Measurements from ENCODE around the gene PRDM15.

DNA sequence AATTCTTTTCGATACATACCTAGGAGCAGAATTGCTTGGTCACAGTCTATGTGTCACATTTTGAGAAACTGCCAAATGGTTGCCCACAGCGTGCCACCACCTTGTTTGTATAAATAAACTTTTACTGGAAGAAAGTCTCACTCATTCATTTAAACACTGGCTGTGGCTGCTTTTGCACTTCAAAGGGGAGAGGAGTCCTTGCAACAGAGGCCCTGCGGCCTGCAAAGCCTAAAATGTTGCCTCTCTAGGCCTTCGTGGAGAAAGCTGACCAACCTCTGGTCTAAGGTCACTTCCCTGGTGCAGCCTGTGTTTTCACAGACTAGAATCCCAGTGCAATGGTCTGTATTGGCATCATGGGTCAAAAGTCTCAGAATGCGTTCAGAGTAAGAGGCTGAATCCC, 120.6 kb downstream of the PRDM15 start:
- TF ChIP-seq, protein P1, sequence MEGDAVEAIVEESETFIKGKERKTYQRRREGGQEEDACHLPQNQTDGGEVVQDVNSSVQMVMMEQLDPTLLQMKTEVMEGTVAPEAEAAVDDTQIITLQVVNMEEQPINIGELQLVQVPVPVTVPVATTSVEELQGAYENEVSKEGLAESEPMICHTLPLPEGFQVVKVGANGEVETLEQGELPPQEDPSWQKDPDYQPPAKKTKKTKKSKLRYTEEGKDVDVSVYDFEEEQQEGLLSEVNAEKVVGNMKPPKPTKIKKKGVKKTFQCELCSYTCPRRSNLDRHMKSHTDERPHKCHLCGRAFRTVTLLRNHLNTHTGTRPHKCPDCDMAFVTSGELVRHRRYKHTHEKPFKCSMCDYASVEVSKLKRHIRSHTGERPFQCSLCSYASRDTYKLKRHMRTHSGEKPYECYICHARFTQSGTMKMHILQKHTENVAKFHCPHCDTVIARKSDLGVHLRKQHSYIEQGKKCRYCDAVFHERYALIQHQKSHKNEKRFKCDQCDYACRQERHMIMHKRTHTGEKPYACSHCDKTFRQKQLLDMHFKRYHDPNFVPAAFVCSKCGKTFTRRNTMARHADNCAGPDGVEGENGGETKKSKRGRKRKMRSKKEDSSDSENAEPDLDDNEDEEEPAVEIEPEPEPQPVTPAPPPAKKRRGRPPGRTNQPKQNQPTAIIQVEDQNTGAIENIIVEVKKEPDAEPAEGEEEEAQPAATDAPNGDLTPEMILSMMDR (conservative IDR thresholded peaks at IDR 0.05 in 1 of 2, IDR thresholded peaks at IDR 0.05 in 1 of 2; ENCODE audit: extremely low read depth in 1 of 2, insufficient read depth in 1 of 2, low read depth in 1 of 2, low read length in 2 of 2), result no peak
- TF ChIP-seq EZH2 (IDR thresholded peaks at IDR 0.05; ENCODE audit: borderline replicate concordance, low read length), result no peak

Measured in mammary epithelial cell (primary cell).